Endothelial cell of umbilical vein (primary cell): ENCODE measurements around the gene PKP4. TPM values are rescaled to one million over a fixed set of nuclear protein-coding genes. Genes with fewer than 3 reads are reported as not detected.

Experiments
- BruUV-seq: library from RNA; stranded (reverse); fragments of 400-500 nt; replicated peaks from 2 replicates; lab custom pipeline; 2021; lab: Mats Ljungman, UMichigan
- CTCF ChIA-PET: fragments of 300-600, 350-600 bp; sonication (Branson Sonifier 250); formaldehyde crosslinking; loops from one replicate; lab custom pipeline; 2021; ENCODE audit warnings: antibody characterized with exemption, inconsistent platforms; lab: Charles Lee
- POLR2A ChIA-PET: fragments of 300-600, 350-600 bp; sonication (Branson Sonifier 250); formaldehyde crosslinking; loops from one replicate; lab custom pipeline; 2021; ENCODE audit warnings: antibody characterized with exemption, inconsistent platforms; lab: Charles Lee
- DNase-seq: peaks from one replicate; pipeline ENCODE4 v3.0.0-alpha.2; 2011; ENCODE audit warnings: low read depth, low spot score
- FAIRE-seq: peaks from 2 replicates; lab custom pipeline; 2011; peaks lifted over from hg19 to GRCh38; lab: Jason Lieb, UNC
- H2AFZ ChIP-seq: 2 replicates; pipeline ENCODE4 v1.6.0; 2012; ENCODE audit warnings: low read depth, low read length, control low read depth, inconsistent platforms
- H3K27ac ChIP-seq: 2 replicates; pipeline ENCODE4 v1.5.1; 2011; ENCODE audit warnings: low read depth, mild to moderate bottlenecking, control low read depth, low read length, moderate library complexity; ENCODE audit not compliant: insufficient read depth
- H3K27me3 ChIP-seq, 2 experiments: 2 replicates each; pipeline versions ENCODE4 v1.6.0 to v1.6.1; 2011; ENCODE audit warnings: low read length in 2 of 2, mixed read lengths in 1 of 2; ENCODE audit not compliant: control insufficient read depth in 2 of 2, insufficient read depth in 2 of 2
- H3K36me3 ChIP-seq, 2 experiments: 2 replicates in 1 of 2; 3 replicates in 1 of 2; pipeline ENCODE4 v1.5.1; 2011; ENCODE audit warnings: low read length in 2 of 2, mild to moderate bottlenecking in 1 of 2, moderate library complexity in 1 of 2; ENCODE audit not compliant: control insufficient read depth in 2 of 2, insufficient read depth in 2 of 2; ENCODE audit errors: extremely low read depth in 1 of 2
- H3K4me1 ChIP-seq: 3 replicates; pipeline ENCODE4 v1.5.1; 2011; ENCODE audit warnings: mild to moderate bottlenecking, low read length; ENCODE audit not compliant: control insufficient read depth, insufficient read depth; ENCODE audit errors: extremely low read depth
- H3K4me2 ChIP-seq: 2 replicates; pipeline ENCODE4 v1.6.1; 2011; ENCODE audit warnings: low read length, control low read depth, mixed read lengths; ENCODE audit not compliant: insufficient read depth
- H3K4me3 ChIP-seq, 3 experiments: fragments of 200-600 bp in 1 of 3; sonication (generic), shearing (Covaris generic) in 1 of 3; replicated peaks in 1 of 3; 2 replicates each; pipeline ENCODE4 v1.5.1; 2011 to 2016; ENCODE audit warnings: control low read depth in 3 of 3, low read length in 3 of 3, mild to moderate bottlenecking in 2 of 3, inconsistent platforms in 1 of 3, low read depth in 1 of 3, moderate library complexity in 1 of 3; ENCODE audit not compliant: insufficient read depth in 1 of 3
- H3K79me2 ChIP-seq: 2 replicates; pipeline ENCODE4 v1.6.0; 2012; ENCODE audit warnings: low read length, inconsistent platforms; ENCODE audit not compliant: control insufficient read depth, insufficient read depth
- H3K9ac ChIP-seq: replicated peaks from 2 replicates; pipeline ENCODE3; 2011; ENCODE audit warnings: low read length, control low read depth; ENCODE audit not compliant: insufficient read depth; ENCODE audit errors: extremely low read depth
- H3K9me1 ChIP-seq: replicated peaks from 3 replicates; pipeline ENCODE4 v1.6.0; 2011; ENCODE audit warnings: mild to moderate bottlenecking, low read length; ENCODE audit not compliant: control insufficient read depth, insufficient read depth; ENCODE audit errors: extremely low read depth
- H3K9me3 ChIP-seq: replicated peaks from 2 replicates; pipeline ENCODE4 v1.5.1; 2012; ENCODE audit warnings: low read length, inconsistent platforms; ENCODE audit not compliant: control insufficient read depth, insufficient read depth
- H4K20me1 ChIP-seq: replicated peaks from 2 replicates; pipeline ENCODE3; 2011; ENCODE audit warnings: mild to moderate bottlenecking, low read length; ENCODE audit not compliant: control insufficient read depth, insufficient read depth; ENCODE audit errors: extremely low read depth
- EZH2 ChIP-seq: IDR thresholded peaks from 2 replicates; pipeline ENCODE4 v1.6.1; 2012; ENCODE audit warnings: borderline replicate concordance, low read depth, mild to moderate bottlenecking, moderate library complexity, low read length, inconsistent platforms; ENCODE audit not compliant: severe bottlenecking
- FOS ChIP-seq: IDR thresholded peaks from 2 replicates; pipeline ENCODE4 v1.6.1; 2011; ENCODE audit warnings: mild to moderate bottlenecking, low read length, moderate library complexity, borderline replicate concordance; ENCODE audit not compliant: insufficient read depth
- GATA2 ChIP-seq: IDR thresholded peaks from 2 replicates; pipeline ENCODE4 v1.7.0; 2011; ENCODE audit warnings: low read depth, mild to moderate bottlenecking, moderate library complexity, mixed read lengths, low read length; ENCODE audit not compliant: insufficient read length, insufficient read depth
- JUN ChIP-seq: IDR thresholded peaks from 2 replicates; pipeline ENCODE4 v1.6.1; 2011; ENCODE audit warnings: borderline replicate concordance, low read depth; ENCODE audit not compliant: insufficient read length, insufficient read depth
- MYC ChIP-seq: IDR thresholded peaks from one replicate; pipeline ENCODE4 v1.6.1; 2011; ENCODE audit warnings: mild to moderate bottlenecking, low read depth, low read length
- POLR2A ChIP-seq: IDR thresholded peaks from 2 replicates; pipeline ENCODE4 v1.6.1; 2012; ENCODE audit warnings: low read depth, mild to moderate bottlenecking, control low read depth, low read length
- POLR2AphosphoS5 ChIP-seq: IDR thresholded peaks from 2 replicates; pipeline ENCODE4 v1.6.1; 2012; ENCODE audit warnings: low read depth, mild to moderate bottlenecking, control low read depth, low read length, moderate library complexity; ENCODE audit not compliant: insufficient read depth
- dilution Hi-C: fragments of 300-500 bp; cut with MboI; formaldehyde crosslinking; loops from one replicate; pipeline ENCODE4 v1.15.0; 2019; ENCODE audit warnings: low sequenced_read_pairs; ENCODE audit not compliant: extremely low pct_ligation_motif_present
- intact Hi-C: fragments of 100-400 bp; cut with micrococcal nuclease; formaldehyde crosslinking; loops from one replicate; pipeline ENCODE4 v1.10.0; 2022
- polyA plus RNA-seq, 4 experiments: library from polyadenylated mRNA; depleted of rRNA in 3 of 4; stranded (reverse) in 3 of 4; unstranded in 1 of 4; fragments of >200 nt; gene quantifications; 2 replicates each; pipeline versions ENCODE4 v1.2.1 to v1.2.3, GENCODE V29; 2011 to 2012; ENCODE audit warnings: missing spikeins in 1 of 4
- total RNA-seq: library from RNA; stranded (reverse); gene quantifications from 2 replicates; pipeline ENCODE4 v1.2.3, GENCODE V29; 2021
- TF ChIP-seq, protein P1 (sequence below): IDR thresholded peaks from 2 replicates; pipeline ENCODE4 v1.6.1; 2011; ENCODE audit not compliant: insufficient read depth, insufficient read length
- TF ChIP-seq, protein P2 (sequence below), 2 donors: IDR thresholded peaks; 1 replicate in 1 of 2; 2 replicates in 1 of 2; pipeline ENCODE4 v1.5.1; 2011; ENCODE audit warnings: low read length in 2 of 2, mild to moderate bottlenecking in 2 of 2, moderate library complexity in 2 of 2, control low read depth in 1 of 2, inconsistent platforms in 1 of 2, low read depth in 1 of 2; ENCODE audit not compliant: insufficient read depth in 1 of 2; ENCODE audit errors: extremely low read depth in 1 of 2

PKP4 gene
- total and polyA plus RNA-seq, 2 donors (not counting 3 experiments of a cell fraction or from before 2014, with no cell fraction given), result 35.4 to 68.5 TPM

DNA sequence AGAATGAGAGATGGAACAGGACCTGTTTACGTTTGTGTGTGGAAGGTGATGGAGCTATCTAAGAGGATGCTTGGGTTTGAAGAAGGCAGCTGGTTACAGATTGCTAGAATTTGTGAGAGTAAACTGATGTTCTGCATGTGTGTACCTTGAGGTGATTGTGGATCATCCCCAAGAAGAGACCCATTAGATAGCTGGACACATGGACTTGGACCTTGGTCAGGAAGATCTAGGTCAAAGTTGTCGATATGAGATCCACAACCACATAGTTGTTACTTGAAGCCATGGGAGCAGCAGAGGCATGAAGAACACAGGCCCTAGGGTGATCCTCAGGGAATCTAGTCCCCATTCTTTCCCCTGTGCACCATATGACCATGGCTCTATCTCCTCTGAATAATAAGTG lies 101.0 kb downstream of the PKP4 start:
- TF ChIP-seq GATA2 (no peak), EZH2 (no peak), POLR2A (no peak), FOS (no peak), MYC (no peak)
- TF ChIP-seq, protein P1, sequence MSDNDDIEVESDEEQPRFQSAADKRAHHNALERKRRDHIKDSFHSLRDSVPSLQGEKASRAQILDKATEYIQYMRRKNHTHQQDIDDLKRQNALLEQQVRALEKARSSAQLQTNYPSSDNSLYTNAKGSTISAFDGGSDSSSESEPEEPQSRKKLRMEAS, result no peak
- Histone ChIP-seq H3K9ac (no peak overlapping the region), H3K4me3 (no peak overlapping the region), H2AFZ (no peak overlapping the region), H3K27ac (no peak overlapping the region), H3K4me2 (no peak overlapping the region), H4K20me1 (no peaks in the 10 kb centered on the region), H3K9me1 (no peaks in the 10 kb centered on the region), H3K27me3 (no peaks in the 10 kb centered on the region), H3K79me2 (no peaks in the 10 kb centered on the region), H3K36me3 (peaks cover 0 to 2% of the 10 kb centered on the region in 2 experiments), H3K9me3 (no peaks in the 10 kb centered on the region), H3K4me1 (no peaks in the 10 kb centered on the region)
- dilution Hi-C loops (no loop called here), intact Hi-C loops (no loop called here)
- FAIRE-seq (no peak), DNase-seq (no peak)
- POLR2A ChIA-PET, result no interaction called here
- BruUV-seq, result no TSS peak
- CTCF ChIA-PET, result no interaction called here

DNA sequence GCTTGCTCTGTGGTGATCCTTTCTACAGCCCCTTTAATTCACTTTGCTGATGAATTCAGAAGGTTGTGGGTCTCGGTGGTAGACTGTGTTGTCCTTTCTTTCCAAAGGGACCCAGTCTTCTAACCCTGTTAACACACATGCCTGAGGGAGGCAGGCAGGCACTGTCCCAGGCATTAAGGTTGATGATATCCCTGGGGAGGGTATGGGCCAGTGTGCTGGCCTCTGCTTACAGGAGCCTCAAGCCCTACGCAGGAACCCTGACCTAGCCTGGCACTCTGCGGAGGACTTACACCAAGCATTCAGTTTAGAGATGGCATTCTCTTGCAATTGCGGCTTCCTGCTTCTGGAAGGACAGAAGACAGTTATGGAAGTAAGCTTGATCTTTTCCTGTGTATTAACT lies 102.5 kb downstream of the PKP4 start:
- no peak overlapping the region for H3K4me3 ChIP-seq
- dilution Hi-C loops, result no loop called here
- DNase-seq, result no peak
- TF ChIP-seq, protein P1, result no peak
- no peak for TF ChIP-seq MYC
- TF ChIP-seq FOS, result no peak
- TF ChIP-seq JUN, result no peak
- TF ChIP-seq, protein P2, sequence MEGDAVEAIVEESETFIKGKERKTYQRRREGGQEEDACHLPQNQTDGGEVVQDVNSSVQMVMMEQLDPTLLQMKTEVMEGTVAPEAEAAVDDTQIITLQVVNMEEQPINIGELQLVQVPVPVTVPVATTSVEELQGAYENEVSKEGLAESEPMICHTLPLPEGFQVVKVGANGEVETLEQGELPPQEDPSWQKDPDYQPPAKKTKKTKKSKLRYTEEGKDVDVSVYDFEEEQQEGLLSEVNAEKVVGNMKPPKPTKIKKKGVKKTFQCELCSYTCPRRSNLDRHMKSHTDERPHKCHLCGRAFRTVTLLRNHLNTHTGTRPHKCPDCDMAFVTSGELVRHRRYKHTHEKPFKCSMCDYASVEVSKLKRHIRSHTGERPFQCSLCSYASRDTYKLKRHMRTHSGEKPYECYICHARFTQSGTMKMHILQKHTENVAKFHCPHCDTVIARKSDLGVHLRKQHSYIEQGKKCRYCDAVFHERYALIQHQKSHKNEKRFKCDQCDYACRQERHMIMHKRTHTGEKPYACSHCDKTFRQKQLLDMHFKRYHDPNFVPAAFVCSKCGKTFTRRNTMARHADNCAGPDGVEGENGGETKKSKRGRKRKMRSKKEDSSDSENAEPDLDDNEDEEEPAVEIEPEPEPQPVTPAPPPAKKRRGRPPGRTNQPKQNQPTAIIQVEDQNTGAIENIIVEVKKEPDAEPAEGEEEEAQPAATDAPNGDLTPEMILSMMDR (IDR thresholded peaks at IDR 0.05; ENCODE audit: extremely low read depth in 1 of 2, insufficient read depth in 1 of 2, low read depth in 1 of 2, low read length in 2 of 2), result no peak
- TF ChIP-seq POLR2A, result no peak
- no peak for TF ChIP-seq EZH2
- no peak for TF ChIP-seq GATA2
- TF ChIP-seq POLR2AphosphoS5, result no peak
- H3K27ac ChIP-seq, result no peak overlapping the region
- no peak overlapping the region for H3K4me2 ChIP-seq
- H3K4me1 ChIP-seq, result no peaks in the 10 kb centered on the region
- intact Hi-C loops, result no loop called here
- BruUV-seq, result no TSS peak
- POLR2A ChIA-PET, result no interaction called here
- H3K36me3 ChIP-seq, result peaks cover 0 to 2% of the 10 kb centered on the region in 2 experiments
- H3K27me3 ChIP-seq, result no peaks in the 10 kb centered on the region
- H4K20me1 ChIP-seq, result no peaks in the 10 kb centered on the region
- no peak for FAIRE-seq
- H3K79me2 ChIP-seq, result no peaks in the 10 kb centered on the region
- H3K9me3 ChIP-seq, result no peaks in the 10 kb centered on the region
- CTCF ChIA-PET, result no interaction called here
- H3K9me1 ChIP-seq, result no peaks in the 10 kb centered on the region
- H2AFZ ChIP-seq, result no peak overlapping the region
- H3K9ac ChIP-seq, result no peak overlapping the region
